ENCODE measurements around the gene LRRC8D. TPM values are rescaled to one million over a fixed set of nuclear protein-coding genes. Genes with fewer than 3 reads are reported as not detected.

The LRRC8D gene
- total and polyA plus RNA-seq, 8 donors, result 14.3 to 23.6 (median 17.0) TPM

DNA sequence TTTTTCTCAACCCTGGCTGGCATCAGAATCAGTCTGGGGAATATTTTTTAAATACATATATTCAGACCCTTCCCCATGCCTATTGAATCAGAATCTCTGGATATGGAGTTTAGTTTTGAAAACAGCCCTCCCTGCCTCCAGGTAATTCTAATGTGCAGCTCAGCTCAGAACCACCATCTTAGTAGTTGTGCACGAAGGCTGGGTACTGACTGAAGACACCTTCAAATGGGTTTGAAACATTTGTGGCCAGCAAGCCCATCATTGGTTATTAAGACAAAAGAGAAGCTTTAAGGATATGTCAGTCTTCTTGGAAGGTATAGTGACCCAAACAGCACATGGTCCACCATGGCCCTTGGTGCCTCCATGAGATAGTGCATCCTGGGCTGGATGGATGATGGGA lies 7.1 kb downstream of the LRRC8D start:
- Histone ChIP-seq H3K4me3 (no peak overlapping the region), H3K36me3 (peaks cover 0 to 6% of the 10 kb centered on the region in 2 donors), H3K27ac (no peak overlapping the region), H3K4me1 (peaks cover 0 to 41% of the 10 kb centered on the region in 2 donors), H3K27me3 (no peaks in the 10 kb centered on the region), H3K9me3 (no peaks in the 10 kb centered on the region)
- intact Hi-C loops (cut with DNase I), result no loop called here
- ATAC-seq (no peak), DNase-seq (no peak)
- TF ChIP-seq, protein P1, sequence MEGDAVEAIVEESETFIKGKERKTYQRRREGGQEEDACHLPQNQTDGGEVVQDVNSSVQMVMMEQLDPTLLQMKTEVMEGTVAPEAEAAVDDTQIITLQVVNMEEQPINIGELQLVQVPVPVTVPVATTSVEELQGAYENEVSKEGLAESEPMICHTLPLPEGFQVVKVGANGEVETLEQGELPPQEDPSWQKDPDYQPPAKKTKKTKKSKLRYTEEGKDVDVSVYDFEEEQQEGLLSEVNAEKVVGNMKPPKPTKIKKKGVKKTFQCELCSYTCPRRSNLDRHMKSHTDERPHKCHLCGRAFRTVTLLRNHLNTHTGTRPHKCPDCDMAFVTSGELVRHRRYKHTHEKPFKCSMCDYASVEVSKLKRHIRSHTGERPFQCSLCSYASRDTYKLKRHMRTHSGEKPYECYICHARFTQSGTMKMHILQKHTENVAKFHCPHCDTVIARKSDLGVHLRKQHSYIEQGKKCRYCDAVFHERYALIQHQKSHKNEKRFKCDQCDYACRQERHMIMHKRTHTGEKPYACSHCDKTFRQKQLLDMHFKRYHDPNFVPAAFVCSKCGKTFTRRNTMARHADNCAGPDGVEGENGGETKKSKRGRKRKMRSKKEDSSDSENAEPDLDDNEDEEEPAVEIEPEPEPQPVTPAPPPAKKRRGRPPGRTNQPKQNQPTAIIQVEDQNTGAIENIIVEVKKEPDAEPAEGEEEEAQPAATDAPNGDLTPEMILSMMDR (IDR thresholded peaks at IDR 0.05), result no peak

DNA sequence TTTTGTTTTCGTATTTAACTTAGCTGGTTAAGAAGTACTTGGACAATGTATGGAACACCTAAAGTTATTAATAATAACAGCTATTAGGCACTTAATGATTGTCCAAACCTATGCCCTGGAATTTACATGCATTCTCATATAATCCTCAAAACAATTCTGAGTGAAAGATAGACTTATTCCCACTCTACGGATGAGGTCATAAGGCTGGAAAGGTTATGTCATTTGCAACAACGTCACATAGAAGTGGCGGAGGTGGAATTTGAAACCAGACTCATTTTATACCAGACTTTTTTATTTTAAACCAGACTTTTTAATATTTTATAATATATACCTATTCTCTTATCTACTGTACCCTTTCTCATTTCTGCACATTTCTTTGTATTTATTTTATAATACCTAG lies 8.4 kb downstream of the LRRC8D start:
- no peak overlapping the region for H3K27ac ChIP-seq
- TF ChIP-seq, protein P1 (IDR thresholded peaks at IDR 0.05), result no peak
- no peaks in the 10 kb centered on the region for H3K27me3 ChIP-seq
- no peaks in the 10 kb centered on the region for H3K9me3 ChIP-seq
- ATAC-seq (no peak), DNase-seq (no peak)
- H3K36me3 ChIP-seq, result peaks cover 0 to 6% of the 10 kb centered on the region in 2 donors
- intact Hi-C loops (cut with DNase I), result no loop called here
- H3K4me1 ChIP-seq, result peaks cover 0 to 35% of the 10 kb centered on the region in 2 donors
- no peak overlapping the region for H3K4me3 ChIP-seq

DNA sequence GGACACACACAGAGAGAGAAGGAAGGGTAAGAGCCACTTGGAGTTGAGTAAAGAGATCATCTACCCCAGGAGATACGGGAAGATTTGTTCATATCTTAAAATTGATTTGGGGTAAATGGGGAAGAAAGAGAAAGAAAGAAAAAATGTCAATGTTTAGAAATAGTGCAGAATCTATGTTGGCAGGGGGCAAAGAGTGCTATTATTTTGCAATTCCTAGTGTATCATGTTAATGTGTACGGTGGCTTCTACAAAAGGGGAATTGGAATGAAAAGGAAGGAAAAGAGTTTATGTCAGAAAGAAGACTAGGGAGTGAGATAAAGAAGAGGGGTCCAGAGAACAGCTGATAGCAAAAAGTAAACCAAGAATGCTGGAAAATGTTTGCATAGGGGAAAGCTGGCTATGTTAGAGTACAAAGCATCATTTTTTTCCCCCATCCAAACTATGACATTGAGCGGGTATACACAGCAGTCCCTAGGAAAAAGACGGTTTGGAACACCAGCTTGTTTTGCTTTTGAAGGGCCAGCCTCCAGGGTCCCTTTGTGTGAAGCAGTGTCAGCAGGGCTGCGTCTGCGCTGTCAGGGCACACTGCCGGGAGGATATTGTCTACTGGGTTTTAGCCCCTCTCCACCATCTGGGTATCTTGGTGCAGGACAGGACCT lies 10.8 kb downstream of the LRRC8D start:
- TF ChIP-seq, protein P1 (IDR thresholded peaks at IDR 0.05), result no peak
- Histone ChIP-seq H3K36me3 (peaks cover 0 to 6% of the 10 kb centered on the region in 2 donors), H3K9me3 (no peaks in the 10 kb centered on the region), H3K27ac (no peak overlapping the region), H3K4me1 (peaks cover 0 to 27% of the 10 kb centered on the region in 2 donors), H3K27me3 (no peaks in the 10 kb centered on the region), H3K4me3 (no peak overlapping the region)
- no peak for ATAC-seq
- no peak for DNase-seq
- intact Hi-C loops (cut with DNase I), result no loop called here

DNA sequence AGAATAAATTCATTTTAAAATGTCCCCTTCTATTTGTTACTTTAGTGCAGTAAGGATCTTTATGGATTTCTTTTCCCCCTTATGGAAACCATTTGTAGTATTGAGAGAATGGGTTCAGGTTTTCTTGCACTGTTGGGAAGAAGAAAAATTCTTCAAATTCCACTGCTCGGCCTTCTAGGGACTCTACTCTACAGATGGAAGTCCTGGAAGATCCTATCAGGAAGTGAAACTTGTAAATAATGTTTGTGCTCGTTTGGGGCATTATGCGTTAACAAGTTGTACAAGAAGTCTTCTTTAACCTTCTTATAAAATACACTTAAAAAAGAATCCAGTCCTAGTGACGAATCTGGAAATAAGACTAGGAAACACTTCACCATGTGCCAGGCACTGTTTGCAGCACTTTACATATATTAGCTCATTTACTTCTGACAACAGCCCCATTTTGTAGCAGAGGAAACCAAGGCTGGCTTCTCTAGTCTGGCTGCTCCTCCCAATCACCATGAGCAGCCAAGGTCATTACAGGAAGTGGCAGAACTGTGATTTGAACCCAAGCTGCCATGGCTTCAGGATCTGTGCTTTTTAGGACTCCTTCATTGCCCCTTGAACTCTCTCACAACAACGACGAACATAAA lies 11.8 kb downstream of the LRRC8D start:
- peak; percentile 22 for ATAC-seq
- Histone ChIP-seq H3K36me3 (peaks cover 0 to 6% of the 10 kb centered on the region in 2 donors), H3K27ac (peak overlapping the region in 1 of 2 donors; percentile 29), H3K4me3 (no peak overlapping the region), H3K27me3 (no peaks in the 10 kb centered on the region), H3K4me1 (peaks cover 0 to 27% of the 10 kb centered on the region in 2 donors), H3K9me3 (no peaks in the 10 kb centered on the region)
- no peak for DNase-seq
- TF ChIP-seq, protein P1 (IDR thresholded peaks at IDR 0.05), result no peak
- intact Hi-C loops (cut with DNase I), result no loop called here

DNA sequence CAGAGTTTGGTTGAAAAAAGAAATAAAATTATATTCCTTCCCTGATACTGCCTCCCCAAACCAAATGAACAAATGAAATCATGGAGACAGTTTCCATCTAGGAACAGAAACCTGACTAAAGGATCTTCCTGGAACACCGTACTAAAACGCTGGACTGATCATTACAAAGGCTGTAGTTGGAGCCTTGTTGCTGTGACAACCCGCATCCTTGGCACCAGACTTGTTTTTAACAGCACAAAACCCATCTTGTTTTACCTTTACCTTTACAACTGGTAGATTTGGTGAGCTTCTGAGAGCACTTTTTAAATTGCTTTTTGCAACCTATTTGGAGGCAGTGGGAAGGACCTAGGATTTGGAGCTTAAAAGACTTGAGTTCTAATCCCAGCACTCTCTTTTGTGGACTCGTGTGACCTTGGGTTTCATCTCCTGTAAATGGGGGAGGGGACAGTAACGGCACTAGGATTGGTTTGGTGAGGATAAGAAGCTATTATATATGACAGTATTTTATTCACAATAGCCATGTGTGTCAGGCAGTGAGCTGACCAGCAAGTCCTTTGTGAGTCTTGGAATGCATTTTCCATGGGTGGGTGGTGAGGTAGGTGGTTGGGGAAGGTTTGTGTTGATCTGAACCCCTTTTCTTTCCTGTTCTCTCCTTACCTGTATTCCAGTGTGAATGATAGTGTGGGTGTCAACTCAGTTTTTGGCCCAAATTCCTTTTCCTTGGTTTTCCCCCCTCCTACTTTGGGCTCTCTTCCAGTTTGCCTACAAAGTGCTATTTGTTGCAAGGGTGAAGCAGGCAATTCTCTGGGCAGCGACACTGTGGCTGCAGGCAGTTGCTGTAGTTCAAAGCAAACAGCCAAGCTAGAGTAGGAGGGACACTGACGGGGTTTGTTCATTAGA lies 12.6 kb downstream of the LRRC8D start:
- Histone ChIP-seq H3K27ac (no peak overlapping the region), H3K4me1 (peaks cover 0 to 27% of the 10 kb centered on the region in 2 donors), H3K4me3 (no peak overlapping the region), H3K27me3 (no peaks in the 10 kb centered on the region), H3K36me3 (no peaks in the 10 kb centered on the region), H3K9me3 (no peaks in the 10 kb centered on the region)
- TF ChIP-seq, protein P1 (IDR thresholded peaks at IDR 0.05), result no peak
- DNase-seq, result no peak
- intact Hi-C loops (cut with DNase I), result no loop called here
- no peak for ATAC-seq
